Endometrium (tissue), 2 donors: ENCODE data around the gene GABPB2.

Experiments used
- FAIRE-seq: peaks from 2 replicates; lab custom pipeline; 2012; peaks lifted over from hg19 to GRCh38; lab: Jason Lieb, UNC
- donor health status: control.
- donor health status: control.

Gene GABPB2

DNA sequence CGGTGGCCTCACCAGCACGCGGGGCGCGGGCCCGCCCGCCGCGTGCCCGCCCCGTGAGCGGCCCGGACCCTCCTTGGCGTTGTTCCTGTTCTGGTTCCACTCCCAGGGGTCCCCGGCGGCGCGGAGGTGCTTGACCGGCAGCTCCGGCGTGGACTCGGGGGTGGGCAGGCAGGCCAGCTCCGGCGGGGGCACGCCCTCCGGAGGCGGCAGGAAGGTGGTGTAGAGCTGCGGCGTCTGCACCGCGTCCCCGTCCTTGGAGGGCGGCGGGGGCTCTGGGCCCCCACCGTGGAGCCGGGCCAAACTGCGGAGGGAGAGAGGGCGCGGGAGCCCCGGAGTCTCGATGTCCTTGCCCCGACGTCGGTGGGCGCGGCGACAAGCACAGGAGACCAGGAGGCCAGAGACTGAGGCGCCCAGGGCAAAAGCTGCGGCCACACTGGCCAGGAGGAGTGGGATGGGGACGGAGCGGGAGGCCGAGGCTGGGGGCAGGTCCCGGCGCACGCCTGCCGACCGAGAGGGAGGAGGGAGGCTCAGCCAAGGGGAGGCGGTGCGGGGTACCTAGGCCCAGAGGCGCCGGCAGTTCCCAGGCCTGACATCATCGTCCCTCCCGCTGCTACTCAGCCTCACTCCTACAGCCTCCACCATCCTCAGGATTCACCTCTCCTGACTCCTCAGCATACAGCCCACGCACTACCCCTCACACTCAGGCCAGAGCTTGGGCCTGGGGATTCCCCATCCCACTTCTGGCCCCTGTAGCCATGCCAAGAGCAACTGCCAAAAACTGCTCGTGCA, 62.7 kb downstream of the GABPB2 start:
- FAIRE-seq: no peak

DNA sequence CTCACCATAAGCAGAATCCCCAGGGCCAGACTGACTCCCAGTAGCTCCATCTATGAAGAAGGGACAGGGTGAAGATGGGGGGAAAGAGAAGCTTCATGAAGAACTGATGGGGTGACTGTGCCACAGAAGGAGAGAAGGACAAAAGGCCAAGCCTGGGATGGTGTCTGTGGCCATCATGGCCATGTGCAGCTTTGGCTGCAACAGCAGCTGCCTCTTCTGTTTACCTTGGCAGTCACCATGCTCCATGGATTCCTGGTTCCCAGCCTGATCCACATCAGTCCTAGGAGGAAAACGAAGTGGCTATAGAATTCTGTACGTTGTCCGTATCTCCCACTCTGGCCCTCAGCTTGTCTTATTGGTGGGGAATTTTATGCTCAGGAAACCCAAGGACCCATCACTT, 63.8 kb downstream of the GABPB2 start:
- FAIRE-seq: no peak

DNA sequence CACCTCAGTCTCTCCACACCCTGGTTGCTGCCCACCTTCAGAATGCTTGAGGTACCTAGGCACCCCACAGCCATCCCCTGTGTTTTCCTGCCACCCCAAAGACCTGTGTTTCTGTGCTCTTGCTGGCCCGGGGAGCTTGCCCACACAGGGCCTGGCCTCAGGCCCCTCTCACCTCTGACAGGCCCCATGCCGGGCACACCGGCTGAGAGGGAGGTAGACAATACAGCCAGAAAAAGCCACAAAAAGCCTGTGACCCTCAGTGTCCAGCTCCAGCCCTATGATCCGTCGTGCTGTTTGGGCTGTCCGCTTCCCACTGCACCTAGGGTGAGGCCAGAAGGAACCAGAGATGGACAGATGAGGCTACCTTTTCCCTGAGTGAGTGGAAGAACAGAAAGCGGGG, 64.4 kb downstream of the GABPB2 start:
- FAIRE-seq: no peak

DNA sequence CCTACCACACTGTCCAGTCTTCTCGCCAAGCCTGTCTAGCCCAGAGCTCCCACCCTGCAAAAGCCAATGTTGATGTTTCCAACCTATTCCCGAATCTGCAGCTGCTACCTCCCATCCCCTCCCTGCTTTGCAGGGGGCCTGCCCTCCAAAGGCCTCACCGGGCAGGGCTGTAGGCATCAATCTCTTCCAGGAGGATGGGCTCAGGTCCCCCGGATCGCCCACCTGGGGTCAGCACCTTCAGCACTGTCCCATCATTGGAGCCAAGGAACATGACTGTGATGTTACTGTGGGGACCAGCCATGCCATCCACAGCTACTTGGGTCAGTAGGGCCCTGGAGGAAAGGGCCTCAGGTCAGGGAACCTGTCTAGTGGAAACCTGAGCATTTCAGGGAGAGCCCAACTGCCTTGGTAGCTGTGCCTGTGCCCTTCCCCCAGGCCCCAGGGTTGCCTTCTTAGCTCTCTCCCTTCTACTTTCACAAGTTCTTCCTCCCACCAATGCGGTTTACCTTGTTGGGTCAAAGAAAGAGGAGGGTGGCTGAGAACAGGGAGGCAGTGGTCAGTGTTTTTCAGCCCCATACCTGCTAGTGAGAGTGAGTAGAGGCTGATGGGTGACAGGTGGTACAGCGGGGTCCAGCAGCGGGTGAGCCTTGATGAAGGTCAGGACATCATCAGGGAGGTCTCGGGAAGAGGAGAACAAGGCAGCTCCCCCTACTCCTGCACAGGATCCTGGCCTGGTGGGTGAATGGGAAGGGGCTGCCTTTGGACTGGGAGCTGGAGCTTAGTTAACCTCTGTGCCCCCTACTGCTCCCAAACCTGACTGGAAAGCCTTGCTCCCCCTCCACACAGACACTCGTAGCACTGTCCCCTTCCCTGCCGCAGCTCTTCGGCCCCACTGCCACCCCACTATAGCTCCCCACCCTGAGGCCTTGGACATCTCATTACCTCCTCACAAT, 65.1 kb downstream of the GABPB2 start:
- no peak for FAIRE-seq

DNA sequence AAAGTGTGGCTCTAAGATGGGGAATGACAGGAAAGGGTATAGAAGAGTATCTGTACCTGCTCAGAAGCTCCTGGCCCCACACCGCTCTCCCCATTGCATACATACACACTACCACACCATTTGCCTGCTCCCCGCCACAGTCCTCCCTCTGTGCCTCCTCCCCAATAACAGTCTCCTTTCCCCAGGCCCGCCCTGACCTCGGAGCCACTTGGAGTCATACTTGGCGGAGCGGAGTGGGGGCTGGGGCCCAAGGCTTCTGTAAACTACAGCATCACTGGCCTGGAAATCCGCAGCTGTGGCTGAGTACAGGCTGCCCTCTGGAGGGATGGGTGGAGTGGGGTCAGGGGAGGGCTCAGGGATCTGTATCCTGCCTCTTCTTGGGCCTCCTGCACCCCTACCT, 67.2 kb downstream of the GABPB2 start:
- no peak for FAIRE-seq

DNA sequence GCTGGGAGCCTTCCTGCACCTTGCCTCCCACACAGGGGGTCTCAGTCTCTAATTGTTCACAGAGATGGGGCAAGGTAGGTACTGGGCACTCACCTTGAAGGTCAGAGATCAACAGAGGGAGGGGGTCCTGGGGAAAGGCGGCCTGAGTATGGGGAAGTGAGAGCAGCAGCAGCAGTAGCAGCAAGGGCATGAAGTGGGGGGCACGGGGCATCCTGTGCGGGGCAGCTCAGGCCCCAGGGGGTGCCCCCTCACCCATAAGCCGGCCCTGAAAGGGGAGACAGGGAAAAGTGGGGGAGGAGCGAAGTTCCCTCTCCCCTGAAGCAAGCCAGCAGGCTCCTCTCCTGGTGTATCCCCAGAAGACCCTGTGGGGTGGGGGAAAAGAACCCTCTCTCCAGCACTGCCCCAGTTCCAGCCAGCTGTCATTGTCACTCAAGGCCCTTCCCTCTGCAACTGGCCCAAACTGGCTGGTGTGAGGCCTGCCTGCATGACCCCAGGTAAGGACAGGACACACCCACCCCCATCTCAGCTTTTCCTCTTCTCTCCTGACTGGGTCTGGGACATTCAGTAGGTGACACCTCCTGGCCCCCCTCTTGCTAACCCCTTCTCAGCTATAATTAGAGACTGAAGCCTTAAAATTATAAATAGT, 72.0 kb downstream of the GABPB2 start:
- no peak for FAIRE-seq

DNA sequence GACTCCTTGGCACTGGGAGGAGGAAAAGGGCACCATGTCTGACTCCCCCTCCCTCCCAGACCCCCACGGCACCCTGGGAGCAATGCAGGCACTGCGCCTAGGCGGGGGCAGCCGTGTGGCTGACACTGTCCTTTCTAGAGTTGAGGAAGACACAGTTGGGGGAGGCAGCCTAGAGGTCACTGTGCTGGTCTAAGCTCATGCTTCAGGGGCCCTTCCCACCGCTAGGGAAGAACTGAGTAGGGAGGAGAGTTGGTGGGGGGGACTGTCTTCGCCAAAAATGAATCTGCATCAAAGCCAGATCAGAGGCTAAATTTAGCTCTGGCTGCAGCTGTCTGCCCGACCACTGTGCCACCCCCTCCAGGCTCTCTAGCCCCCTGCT, 72.5 kb downstream of the GABPB2 start:
- no peak for FAIRE-seq

DNA sequence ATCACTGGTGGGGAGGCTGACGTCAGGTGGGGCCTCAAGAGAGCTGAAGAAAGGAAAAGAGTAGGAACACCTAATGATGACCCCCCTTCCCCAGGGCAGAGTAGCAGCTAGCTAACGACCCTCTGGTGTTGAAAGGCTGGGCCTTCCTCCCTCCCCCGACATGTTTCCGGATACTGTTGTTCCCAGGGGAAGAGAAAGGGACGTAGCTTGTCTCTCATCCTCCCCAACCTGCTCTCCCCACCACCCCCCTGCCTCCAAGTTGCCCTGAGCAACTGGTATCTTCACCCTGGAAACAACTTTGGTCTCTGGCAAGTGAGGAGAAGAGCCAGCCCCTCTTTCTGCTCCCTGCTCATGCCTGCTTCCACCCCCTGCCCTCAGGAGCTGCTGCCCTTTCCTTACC, 73.4 kb downstream of the GABPB2 start:
- FAIRE-seq: no peak

DNA sequence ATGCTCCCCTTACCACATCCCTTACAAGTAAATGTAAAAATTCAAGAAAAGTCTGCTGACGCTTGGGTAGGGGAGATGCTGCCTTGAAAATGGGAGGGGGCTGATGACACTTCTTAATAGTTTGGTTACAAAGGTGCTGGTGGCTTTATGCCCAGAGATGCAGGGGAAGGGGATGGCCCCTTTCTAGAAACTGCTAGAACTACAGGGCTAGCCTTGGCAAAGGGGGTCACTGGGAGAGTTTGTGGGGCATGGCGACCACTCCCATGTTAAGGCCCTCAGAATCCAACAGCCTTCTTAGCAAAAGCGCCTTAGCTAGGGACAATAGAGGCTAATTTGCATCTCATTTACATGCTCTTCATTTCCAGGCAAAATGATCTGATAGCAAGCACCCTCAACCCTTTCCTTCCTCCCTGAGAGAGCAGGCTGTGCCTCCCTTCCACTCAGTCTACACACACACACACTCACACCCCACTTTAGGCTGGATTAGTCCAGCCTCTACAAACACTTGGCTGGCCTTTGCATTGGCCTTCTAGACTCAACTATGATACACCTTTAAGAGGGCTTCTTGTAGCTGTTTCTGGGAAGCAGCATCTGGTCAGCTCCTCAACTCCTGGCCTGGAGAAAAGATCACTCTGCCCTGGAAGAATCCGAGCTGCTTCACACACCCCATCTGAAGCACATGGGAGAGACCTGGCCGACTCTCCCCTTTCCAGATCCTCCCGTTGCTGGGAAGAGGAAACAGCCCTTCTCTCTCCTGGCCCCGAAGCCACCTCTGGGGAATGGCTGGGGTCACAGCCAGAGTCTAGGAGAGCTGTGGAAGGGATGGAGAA, 74.1 kb downstream of the GABPB2 start:
- FAIRE-seq: no peak

DNA sequence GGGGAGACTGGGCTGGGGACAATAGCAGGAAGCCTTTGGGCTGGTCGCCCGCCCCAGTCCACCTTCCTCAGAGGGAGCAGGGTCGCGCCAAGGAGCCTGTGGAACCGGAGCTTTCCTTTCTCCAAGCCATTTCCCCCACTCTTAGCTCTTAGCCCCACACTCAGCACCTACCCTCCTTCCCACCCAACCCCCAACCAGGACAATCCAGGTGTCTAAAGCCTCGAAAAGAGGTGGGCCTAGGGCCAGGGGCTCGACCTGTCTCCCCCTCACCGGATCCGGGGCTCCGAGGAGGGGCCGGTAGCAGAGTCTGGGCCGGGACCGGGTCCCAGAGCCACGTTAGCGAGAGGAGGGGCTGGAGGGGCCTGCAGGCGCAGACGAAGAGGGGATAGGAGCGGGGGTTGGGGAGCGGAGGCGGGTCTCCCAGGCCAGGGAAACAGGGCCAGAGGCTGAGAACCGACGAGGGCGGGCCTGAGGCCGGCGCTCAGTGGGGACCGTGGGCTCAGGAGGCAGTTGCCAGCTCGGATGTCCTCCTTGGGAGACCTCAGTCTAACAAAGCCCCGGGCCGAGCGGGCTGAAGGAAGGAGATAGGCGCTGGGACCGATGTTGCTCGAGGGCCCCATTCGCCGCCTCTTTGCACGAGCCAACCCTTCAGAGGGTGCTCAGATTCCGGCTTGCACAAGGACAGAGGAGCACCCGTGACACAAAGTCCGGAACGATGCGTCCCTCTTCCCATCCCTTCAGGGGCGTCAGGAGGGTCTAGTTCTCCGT, 74.9 kb downstream of the GABPB2 start:
- no peak for FAIRE-seq

DNA sequence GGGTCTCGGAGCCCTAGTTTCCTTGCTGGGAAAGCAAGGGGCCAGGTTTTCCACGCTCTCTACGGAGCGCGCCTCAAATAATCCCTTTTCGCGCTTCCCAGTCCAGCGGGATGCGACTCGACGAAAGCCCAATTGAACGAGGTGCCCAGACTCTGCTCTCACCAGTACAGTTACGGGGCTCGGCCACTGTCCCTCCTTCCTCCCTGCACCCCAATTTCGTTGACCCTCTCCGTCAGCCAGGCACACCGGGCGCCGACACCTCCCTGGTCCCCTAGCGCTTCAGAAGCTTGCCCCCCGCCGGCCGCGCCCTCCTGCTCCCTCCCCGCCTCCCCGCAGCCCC, 75.5 kb downstream of the GABPB2 start:
- FAIRE-seq: no peak

DNA sequence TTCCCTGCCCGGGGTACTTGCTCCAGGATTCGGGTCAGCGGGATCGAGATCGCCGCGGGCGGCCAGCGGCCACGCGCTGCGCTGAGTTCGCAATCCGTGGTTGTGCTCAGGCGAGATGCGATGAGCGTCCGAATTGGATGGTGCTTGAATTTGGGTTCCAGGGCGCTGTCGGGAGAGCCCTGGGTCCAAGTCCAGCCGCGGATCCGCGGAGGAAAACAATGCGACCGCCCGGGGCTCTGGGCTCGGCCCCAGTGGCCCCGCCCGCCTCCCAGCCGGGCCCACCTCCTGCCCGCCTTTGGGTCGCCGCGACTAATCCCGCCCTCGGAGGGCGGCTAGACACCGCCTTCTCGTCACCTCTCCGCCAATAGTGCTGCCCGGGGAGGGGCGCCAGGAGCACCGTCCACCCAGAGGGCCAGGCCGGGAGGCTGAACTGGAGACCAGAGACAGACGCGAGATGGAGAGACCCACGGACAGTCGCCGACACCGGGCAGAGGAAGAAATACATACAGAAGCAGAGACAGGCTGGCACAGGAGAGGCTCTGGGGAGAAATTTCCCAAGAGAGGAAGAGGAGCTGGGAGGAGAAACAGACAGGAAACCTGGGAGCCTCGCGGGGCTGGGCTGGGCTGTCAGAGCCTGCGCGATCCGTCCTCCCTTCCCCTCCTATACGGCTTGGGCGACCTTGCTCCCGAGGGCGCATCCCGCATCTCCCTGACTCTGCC, 76.0 kb downstream of the GABPB2 start, which contains the start of gene SEMA6C:
TSS of gene SEMA6C (minus strand) at position 220 of the 720 bp plus-strand sequence. CDS start 4,010 bp downstream, outside the sequence.
- peak; percentile 60 for FAIRE-seq

DNA sequence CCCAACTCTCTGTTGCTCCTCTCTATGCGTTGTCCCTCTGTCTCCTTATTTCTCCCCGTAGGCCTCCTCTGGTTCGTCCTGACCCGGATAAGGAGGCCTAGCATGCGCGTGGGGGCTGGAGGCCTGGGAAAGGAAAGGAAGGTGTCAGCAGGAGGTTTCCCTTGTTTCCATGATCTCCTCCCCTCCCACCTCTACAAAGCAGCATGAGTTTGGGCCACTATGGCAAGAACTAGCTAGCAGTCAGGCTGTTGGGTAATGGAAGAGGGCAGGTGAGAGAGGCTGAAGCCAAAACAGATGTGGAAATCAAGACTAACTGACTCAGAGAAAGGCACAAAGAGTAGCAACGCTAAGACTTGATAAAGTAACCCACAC, 76.6 kb downstream of the GABPB2 start:
- no peak for FAIRE-seq

DNA sequence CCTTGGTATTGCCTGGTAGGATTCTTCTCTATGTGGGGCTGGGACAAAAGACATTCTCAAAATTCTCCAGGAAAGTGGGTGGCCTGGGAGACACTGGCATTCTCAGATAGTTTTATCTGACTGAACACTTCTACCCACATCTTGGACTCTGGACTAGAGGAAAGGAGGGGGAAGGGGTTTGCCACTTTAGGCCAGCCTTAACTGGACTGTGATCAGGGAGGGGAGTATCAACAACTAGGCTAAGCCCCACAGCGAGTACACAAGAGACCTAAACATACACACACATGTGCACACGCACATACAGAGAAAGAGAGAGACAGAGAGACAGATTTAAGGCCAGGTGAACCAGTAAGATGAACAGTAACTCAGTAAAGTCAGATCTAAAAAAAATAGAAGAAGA, 77.1 kb downstream of the GABPB2 start:
- no peak for FAIRE-seq

DNA sequence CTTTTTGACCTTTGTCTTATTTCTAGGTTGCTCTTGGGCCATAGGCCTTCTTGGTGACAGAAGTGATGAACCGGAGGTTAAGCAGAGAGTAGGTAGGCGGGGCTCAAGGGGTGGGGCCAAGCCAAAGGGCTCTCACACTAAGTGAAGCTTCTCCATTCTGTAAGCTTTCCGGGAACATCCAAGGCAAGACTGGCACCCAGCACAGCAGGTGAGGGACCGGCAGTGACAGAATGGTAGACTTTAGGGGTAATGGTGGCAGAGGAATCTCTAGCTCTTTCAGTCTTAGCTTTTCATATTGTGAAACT, 85.9 kb downstream of the GABPB2 start, which contains the start of gene TNFAIP8L2:
TSS of gene TNFAIP8L2 (plus strand) at position 135 of the 305 bp plus-strand sequence. CDS start 2,049 bp downstream, outside the sequence.
- no peak for FAIRE-seq

DNA sequence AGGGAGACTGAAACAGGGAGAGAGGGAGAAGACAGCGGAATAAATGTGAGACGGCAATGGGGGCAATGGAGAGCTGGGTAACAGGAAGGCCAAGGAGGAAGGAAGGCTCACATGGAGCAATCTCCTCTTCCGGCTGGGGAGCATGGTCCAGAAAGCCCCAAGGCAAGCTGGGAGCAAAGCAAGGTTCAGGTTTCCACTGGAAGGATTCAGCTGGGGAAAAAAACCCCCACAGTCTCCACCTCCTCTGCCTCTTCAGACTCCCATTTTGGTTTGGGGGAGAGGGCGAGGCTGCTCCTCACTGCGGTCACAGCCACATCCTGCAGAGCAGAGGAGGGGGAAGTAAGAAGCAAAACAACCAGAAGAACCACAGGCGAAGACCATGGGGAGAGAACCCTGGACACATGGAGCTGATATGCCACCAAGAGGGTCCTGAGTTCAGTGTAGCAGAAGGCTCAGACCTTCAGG, 86.5 kb downstream of the GABPB2 start:
- FAIRE-seq: no peak

DNA sequence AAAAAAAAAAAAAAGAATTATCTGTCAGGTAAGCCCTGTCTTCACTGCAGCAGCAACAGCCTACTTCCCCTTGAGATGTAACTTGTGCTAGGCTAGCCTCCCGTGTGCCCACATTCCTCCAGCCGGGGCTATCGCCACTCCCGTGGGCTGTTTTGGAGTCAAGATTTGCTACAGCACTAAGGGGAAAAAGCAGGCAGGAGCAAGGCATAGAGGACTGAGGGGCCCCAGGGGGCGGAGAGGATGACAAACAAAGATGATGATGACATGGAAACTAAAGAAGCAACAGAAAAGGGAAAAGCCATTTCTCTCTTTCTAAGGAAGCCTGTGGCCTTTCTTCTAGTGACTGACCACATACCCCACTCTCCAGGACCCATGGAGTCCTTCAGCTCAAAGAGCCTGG, 87.8 kb downstream of the GABPB2 start:
- no peak for FAIRE-seq

DNA sequence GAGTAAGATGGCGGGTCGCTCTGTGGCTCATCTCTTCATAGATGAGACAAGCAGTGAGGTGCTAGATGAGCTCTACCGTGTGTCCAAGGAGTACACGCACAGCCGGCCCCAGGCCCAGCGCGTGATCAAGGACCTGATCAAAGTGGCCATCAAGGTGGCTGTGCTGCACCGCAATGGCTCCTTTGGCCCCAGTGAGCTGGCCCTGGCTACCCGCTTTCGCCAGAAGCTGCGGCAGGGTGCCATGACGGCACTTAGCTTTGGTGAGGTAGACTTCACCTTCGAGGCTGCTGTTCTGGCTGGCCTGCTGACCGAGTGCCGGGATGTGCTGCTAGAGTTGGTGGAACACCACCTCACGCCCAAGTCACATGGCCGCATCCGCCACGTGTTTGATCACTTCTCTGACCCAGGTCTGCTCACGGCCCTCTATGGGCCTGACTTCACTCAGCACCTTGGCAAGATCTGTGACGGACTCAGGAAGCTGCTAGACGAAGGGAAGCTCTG, 88.2 kb downstream of the GABPB2 start:
- FAIRE-seq: no peak

DNA sequence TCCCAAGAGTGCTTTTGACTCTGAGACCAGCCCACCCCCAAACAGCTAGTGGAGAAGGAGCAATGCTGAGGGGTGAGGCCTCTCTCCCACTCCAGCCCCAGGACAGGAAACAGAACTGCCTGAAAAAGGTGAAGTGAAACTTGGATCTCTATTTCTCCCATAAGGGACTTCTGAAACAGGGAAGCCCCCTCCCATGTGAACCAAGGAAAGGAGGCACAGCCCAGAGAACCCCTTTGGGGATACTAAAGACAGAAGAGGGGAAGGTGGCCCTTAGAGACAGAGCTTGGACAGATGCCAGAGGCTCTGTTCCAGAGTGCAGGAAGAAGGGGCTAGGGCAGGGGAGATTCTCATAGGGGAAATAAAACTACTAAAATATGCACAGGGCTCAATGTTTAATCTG, 88.8 kb downstream of the GABPB2 start:
- no peak for FAIRE-seq

DNA sequence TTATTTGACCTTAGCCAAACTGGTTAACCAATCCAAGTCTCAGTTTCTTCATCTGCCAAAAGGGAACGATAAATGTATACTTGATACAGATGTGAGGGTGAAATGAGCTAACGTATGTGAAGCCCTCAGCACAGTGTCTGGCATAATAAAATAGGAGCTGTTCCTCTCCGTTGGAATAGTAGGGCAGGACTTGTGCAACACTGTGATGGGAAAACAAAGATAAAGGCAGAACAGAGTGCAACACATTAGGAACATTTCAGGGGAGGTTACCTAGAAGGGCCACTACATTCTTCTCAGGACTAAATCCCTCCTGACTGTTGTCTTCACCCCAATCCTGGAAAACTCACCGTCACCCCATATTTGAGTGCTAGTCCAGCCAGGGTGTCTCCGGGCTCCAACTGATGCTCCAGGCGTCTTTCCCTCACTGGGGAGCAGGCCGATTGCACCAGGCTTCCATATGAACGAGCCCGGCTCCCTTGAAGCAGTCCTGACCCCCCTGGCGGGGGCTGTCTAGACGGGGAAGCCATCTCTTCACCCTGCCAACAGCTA, 94.2 kb downstream of the GABPB2 start:
- no peak for FAIRE-seq
